ENCODE measurements around the gene POFUT1.

DNA sequence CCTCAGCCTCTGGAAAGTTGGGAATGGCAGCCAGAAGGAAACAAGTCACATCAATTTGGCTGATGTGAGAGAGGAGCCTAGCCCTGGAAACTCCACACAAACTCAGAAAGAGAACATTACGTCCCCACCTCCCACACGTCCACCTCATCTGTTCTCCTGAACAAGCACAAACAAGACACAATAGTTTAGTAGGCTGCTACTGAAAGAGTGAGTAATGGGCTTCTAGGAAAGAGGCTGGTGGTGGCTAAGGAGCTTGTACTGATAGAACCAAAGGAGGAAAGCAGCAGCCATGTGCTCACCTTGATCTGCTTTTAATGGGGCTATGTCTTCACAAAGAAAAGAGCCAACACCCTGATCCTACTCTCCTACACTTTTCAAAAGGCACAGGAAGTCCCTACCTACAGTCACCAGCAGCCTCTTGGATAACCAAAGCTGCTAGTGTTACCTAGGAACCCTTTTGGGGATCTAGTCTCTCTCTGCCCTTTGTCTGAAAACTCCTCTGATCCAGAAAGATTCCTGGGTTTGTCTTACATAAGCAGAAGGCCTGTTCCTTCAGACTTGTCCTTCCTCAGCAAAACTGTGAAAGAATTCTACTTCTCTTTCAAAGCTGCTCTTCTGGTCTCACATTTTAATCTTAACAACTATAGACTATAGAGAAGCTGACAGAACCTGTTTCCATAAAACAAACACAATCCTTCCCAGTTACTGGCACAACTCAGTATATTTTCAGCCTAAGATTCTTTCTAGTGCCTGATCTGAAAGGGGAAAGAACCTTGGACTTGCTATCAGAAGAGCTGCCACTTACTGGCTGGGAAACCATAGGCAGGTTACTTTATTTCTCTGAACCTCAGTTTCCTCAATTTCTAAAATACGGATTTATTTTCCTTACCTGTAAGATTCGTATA, 3.2 kb upstream of the POFUT1 start:
- TF ChIP-seq CTCF (IDR thresholded peaks at IDR 0.05), result no peak
- no peak for TF ChIP-seq POLR2A (IDR thresholded peaks at IDR 0.05)

All from heart left ventricle (tissue), 13 donors.